ENCODE data around the gene DNAH5.
"Not testable (repeated sequence)": the region's sequence is repeated elsewhere in the genome, so short reads cannot be mapped to it uniquely, and the experiment has no call there.

Gene DNAH5

GRCh38 chr5:13944560-13945199, at the start of gene DNAH5:
TSS of gene DNAH5 (minus strand) at chr5:13944688. CDS start at chr5:13944438, 250 bp downstream.
- no peak for DNase-seq

- DNase-seq = no peak
These were observed 49.4 kb upstream of the DNAH5 start for GRCh38 chr5:13993926-13994325.

DNA sequence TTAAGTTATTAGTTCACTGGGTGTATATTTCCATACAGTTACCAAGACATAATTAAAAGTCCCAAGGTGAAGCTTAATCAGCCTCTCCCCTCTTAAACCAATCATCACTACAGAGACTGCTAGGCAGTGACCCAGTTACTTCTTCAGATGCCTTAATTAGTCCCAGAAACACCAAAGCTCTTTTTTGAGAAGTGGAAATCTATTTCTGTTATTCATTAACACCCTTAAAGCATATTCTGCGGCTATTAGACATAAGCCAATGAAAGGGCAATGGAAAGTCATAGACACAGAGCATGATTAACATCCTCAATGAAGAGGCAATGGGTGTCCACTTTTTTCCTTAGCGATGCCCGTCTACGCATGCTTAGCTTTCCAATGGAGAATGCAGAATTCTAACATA, 48.3 kb upstream of the DNAH5 start:
- no peak for DNase-seq

DNA sequence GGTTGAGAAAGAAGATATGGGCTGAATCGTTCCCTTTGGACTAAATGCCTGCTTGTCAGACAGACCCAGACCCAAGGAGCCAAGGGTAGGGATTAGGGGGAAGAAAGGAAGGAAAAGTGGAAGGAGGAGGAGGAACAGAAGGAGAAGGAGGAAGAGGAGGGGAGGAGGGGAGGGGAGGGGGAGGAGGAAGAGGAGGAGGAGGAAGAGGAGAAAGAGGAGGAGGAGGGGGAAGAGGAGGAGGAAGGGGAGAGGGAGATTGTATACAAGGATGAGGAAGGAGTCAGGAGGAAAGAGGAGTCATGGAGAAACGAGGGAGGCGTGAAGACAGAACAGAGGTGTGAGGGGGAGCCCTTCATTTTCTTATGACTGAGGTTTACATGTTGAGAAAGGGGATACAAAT, 46.9 kb upstream of the DNAH5 start:
- no peak for DNase-seq

DNA sequence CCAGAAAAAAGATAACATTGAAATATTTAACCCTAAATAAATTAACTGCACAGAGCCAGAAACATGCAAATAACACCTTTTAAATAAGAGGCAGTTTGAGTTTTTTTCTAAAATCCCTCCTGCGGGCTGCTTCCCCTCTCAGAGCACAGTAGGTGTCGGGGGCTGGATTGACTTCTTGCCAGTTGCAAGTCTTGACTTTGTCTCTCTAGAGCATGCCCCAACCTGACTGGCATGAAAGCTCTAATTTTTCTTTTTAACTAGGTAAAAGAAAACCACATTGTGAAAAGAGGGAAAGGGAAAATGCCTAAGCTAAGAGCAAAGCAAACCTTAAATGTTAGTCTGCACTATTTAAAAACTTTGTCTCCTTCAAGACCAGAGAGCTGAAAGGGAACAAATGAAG, 46.4 kb upstream of the DNAH5 start:
- DNase-seq = no peak

GRCh38 chr5:13989832-13990231, 45.3 kb upstream of the DNAH5 start:
- DNase-seq = no peak

DNA sequence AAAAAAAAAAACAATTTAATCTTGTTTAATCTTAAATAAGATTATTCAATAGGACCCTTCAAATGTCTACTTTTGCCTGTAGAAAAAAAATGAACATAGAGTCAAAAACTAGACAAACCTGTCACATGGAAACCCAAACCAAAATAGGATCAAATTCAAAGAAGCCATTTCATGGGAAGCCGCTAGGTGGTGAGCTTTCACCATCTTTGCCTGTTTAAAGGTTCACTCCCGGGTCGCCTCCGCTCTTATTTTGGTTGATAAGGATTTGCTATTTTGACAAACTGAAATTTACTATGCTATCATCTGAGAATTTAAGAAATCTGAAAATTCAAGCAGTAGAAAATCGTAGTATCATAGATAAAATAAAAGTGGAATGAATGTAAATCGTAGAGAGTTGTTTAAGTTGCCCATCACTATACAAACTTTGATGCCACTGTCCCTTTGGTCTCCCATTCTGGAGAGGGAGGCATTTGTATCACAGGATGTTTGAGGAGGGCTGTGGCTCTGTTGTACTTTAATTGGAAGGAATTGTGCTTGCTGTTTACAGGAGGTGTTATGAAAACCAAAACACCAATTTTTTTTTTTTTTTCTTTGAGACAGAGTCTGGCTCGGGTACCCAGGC, 43.5 kb upstream of the DNAH5 start:
- DNase-seq = no peak

- no peak for DNase-seq
These were observed 41.4 kb upstream of the DNAH5 start for GRCh38 chr5:13985731-13986418.

DNA sequence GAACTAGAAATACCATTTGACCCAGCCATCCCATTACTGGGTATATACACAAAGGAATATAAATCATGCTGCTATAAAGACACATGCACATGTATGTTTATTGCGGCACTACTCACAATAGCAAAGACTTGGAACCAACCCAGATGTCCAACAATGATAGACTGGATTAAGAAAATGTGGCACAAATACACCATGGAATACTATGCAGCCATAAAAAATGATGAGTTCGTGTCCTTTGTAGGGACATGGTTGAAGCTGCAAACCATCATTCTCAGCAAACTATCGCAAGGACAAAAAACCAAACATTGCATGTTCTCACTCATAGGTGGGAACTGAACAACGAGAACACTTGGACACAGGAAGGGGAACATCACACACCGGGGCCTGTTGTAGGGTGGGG, 40.4 kb upstream of the DNAH5 start:
- not testable (repeated sequence) for DNase-seq

DNA sequence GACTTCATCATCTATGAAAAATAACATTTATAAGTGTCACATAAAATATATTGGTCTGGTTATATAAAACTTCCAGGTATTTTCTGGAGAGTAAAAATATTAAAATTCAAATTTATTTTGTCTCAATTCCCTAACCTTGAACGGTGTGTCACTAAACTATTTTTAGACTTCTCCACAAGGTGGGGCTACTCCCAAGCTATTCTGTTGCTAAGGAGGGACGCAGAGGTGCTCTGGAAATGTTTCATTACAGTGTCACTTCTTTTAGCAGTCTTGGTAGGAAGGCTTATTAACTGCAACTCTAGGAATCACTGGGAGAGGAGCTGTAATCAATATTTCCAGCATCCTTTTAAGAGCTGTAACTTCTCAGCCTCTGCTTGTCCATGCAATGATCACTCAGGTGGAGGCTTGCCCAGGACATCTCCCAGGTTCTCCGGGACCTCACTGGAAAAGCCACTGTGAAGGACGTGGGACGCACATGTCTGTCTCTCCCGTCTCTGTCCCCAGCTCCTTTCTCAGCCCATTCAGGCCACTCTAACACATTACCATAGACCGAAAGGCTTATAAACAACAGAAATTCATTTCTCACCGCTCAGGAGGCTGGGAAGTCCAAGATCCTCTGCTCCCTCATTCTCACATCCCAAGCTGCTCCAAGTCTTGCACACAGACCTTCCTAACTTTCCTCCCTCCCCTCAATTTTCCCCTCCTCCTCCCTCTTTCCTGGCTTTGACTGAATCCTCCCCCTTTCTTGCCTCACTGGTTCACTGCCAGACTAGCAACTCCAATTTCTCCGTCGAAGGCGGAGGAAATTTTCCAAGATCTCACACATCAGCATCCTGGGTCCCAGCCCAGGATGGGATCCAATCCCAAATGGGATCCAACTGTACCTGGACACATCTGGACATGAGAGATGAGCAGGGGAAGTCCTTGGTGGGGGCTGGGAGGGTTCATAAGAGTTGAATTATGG, 32.7 kb upstream of the DNAH5 start:
- DNase-seq = no peak

DNA sequence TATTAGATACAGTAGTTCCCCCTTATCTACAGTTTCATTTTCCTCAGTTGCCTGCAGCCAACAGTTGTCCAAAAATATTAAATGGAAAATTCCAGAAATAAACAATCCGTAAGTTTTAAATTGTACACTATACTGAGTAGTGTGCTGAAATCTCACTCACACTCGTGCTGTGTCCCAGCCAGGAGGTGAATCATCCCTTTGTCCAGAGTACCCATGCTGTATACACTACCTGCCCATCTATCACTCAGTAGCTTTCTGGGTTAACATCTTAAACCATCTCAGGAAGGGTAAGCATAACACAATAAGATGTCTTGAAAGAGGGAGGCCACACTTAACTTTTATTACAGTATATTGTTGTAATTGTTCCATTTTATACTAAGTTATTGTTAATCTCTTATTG, 31.7 kb upstream of the DNAH5 start:
- DNase-seq = no peak

DNA sequence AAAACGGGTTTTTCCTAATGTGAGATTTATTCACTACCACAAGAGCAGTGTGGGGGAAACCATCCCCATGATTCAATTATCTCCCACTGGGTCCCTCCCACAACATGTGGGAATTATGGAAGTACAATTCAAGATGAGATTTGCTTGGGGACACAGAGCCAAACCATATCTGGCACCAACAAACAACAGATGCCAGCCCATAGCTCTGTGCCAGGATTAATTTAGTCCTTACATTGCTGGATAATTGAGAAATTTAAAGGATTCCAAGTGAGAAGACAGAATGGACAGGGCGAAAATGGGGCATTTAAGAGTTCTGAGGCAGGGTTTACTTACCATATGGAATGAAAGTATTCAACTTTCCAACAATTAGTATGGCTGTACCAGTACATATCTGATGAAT, 30.8 kb upstream of the DNAH5 start:
- DNase-seq = no peak

DNA sequence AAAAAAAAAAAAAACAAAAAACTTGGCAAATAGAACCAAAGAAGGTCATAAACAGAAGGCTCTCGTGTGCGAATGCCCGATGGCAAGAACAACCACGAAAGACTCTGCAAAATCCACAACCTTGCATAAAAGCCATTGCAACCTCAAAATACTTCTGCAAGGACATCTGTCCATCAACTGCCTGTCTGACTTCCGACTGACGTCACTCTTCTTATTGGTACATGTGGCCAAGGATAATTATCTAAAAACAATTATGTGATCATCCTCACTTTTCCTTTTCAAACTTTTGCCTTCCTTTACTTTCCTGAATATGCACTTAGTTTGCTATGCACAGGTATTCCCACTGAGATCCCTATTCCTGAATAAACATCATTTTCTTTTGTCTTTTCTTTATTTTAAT, 29.2 kb upstream of the DNAH5 start:
- DNase-seq = no peak

DNA sequence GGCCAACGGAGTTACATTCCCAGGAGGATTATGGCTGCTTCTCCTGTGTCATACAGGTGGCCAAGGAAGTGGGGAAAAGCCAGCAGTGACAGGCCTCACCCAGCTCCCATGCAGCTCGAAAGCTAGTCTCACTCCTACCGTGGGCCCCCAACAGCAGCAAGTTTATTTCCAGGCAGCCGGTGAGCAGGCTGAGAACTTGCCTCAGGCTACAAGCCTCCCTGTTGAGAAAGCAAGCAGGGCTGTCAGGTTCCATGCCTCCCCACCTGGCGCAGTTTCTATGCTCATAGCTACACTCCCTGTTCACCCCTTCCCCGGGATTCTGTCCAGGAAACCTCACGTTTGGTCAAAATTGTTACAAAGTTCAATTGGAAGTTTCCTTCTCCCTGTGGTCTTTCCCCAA, 27.5 kb upstream of the DNAH5 start:
- DNase-seq = no peak

GRCh38 chr5:13957032-13957645, 12.7 kb upstream of the DNAH5 start:
- no peak for DNase-seq

DNA sequence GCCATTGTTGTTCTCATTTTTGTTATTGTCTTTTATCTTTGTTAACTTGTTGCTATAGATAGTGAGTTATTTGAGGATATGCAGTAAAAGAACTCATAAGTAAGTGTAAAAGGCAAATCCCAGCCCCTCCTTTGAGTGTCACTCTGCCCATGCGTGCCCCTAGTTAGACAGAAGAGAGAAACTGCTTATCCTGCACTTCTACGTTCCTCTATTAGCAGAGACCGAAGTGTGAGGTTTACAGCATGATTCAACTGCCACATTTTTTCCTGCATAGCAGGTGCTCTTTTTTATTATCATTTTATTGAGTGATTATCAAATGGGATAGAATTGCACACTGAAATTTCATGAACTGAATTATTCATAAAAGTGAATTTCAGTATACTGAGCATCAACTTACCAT, 12.0 kb upstream of the DNAH5 start:
- DNase-seq = no peak

DNA sequence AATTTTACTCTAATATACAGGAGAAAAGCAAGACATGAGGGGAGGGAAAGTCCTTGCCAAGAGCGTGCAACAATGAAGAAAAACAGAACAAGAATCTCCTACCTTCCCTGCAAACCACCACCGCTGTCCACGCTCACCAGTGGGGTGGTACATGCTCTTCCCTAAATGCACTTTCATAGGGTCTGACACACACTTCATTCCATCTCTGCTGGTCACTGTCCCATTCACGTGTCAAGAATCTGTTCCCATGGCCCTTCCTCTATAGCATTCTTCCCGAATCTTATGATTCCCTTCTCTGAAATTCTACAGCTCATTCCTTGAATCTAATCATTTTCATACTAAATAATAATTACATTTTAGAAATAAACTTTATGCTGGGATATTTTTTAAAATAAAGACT, 11.4 kb upstream of the DNAH5 start:
- DNase-seq = no peak

DNA sequence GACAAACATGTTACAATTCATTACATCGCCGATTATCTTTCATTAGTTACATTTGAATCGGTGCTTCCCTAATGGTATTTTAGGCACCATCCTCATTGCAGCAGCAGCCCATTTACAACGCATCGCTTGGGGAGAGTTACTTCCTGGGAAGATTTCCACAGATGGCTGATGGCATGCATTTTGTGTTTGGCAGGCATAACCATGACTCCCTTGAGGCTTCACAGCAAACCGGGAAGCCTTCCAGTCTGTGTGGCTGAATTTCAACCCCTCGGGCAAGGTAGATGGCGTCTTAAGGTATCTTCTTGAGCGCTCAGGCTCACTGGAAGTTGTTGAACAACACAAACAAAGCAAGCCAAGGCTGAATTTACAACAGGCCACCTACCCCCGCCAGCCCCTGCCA, 1.6 kb upstream of the DNAH5 start:
- DNase-seq = no peak

DNA sequence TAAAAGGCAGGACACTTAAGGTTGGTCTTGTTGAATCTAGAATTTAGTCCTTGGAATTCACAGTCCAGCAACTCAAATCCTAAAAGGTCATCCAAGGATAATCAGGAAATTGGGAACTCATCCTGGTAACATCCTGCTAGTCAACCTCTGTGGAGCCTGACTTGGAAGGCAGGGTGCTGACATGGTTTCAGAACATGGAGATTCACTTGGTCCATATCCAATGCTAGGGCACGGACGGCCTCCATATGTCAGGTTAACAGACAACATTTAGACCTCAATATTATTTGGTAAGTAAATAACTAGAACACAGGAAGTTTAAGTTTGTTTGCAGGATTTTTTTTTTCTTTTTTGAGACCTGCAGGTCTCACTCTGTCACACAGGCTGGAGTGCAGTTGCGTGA, 783 bp upstream of the DNAH5 start:
- no peak for DNase-seq

GRCh38 chr5:13943676-13944075, 812 bp downstream of the DNAH5 start:
- no peak for DNase-seq

GRCh38 chr5:13941468-13941867, 3.0 kb downstream of the DNAH5 start:
- no peak for DNase-seq

DNA sequence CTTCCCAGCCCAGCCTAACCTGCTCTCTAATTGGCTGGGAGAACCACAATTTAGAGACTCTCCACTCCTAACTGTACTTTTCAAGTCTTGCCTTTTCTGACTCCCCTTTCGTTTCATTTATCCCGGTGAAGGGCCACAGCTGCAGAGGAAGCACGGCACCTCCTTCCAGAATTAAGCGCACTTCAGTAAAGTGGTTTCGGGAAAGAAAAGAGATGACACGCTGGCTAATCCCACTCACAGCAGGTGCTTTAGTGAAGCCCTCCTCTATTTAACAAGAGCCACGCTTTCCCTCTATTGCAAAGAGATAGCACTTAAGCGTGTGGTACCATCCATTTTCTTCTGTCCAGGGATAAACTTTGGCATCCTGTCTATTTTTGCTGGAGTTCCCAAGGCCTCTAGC, 4.8 kb downstream of the DNAH5 start:
- no peak for DNase-seq

- DNase-seq = no peak
These were observed 9.6 kb downstream of the DNAH5 start for GRCh38 chr5:13934921-13935320.
